GM12891 (cell line): Measurements from ENCODE around the gene NDUFB10.

Experiments used
- PAX5 ChIP-seq: IDR thresholded peaks from 2 replicates; pipeline ENCODE4 v1.6.1; 2011; ENCODE audit warnings: low read length, moderate library complexity, mild to moderate bottlenecking; ENCODE audit not compliant: insufficient read depth, severe bottlenecking
- POLR2A ChIP-seq: IDR thresholded peaks from 2 replicates; pipeline ENCODE4 v1.6.1; 2011; ENCODE audit warnings: low read depth, low read length, control low read depth
- POLR2AphosphoS5 ChIP-seq: IDR thresholded peaks from 2 replicates; pipeline ENCODE4 v1.6.1; 2011; ENCODE audit warnings: low read depth, low read length, control low read depth
- POU2F2 ChIP-seq: IDR thresholded peaks from 2 replicates; pipeline ENCODE4 v1.6.1; 2011; ENCODE audit warnings: low read depth, mild to moderate bottlenecking, control low read depth, low read length, moderate library complexity
- SPI1 ChIP-seq: IDR thresholded peaks from 2 replicates; pipeline ENCODE4 v1.6.1; 2011; ENCODE audit warnings: low read depth, low read length, control low read depth
- TAF1 ChIP-seq: IDR thresholded peaks from 2 replicates; pipeline ENCODE4 v1.6.1; 2011; ENCODE audit warnings: low read depth, low read length, control low read depth

DNA sequence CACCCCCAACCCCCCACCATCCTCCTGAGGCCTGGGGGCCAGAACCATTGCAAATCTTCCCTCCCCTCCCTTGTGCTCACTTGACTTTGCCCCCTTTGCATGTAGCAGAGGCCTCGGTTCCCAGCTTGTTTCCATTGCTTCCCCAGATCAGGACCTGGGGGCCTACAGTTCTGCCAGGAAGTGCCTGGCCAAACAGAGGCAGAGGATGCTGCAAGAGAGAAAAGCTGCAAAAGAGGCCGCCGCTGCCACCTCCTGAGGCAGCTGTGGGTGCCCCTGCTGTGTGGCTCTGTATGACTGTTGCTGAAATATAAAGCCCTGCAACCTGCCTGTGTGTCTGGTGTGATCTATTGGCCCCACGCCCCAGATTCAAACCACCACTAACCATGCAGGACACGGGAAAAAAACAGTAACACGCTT, 2.3 kb downstream of the NDUFB10 start:
- TF ChIP-seq SPI1 (no peak), POLR2AphosphoS5 (no peak), POLR2A (no peak), TAF1 (no peak), POU2F2 (no peak), PAX5 (no peak)
